ENCODE results near the gene PBX2. TPM values are rescaled to one million over a fixed set of nuclear protein-coding genes. Genes with fewer than 3 reads are reported as not detected.

Gene PBX2
- total RNA-seq, 3 donors from 2014 or later = 32.3 to 61.6 (median 48.5) TPM

DNA sequence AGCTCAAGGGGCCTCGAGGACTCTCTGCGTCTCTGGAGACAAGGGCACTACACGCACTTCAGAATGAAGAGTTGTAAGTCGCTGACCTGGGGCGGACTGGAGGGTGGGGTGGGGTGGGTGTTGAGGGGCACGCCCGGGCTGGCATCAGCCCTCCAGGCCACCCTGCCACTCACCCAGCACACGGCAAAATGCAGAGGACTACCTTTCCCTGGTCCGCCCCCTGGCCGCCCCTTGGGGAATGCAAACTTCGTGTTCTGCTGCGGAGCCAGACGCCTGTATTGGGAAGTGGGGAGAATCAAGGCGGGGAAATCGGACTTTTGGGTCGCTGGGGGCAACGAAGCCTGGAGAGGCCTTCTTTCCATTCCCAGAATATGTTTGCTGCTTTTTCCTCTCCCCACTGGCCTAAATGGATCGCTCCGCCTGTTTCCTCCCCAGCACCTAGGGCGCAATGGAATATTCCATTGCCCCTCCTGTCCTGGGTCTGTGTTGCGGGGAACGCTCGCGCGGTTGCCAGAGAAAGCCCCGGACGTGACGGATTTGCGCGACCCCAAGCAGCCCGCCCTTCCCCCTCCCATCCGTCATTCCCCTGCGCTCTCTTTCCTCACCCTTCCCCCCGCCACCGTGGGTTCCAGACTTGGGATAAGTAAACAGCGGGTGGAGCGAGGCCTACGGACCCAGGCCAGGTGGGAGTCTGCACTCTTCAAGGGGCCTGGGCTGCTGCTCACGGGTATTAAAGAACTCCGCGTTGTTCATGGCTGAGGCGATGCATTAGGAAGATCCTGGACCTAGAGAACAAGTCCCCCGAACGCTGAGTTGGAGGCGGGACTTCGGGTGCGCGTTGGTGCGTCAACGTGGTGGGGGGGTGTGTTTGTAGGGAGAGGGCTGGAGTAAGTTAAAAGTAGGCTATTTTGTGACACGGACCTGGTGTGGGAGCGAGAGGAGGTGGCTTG is 36.2 kb downstream of the PBX2 start, which contains the start of gene PPT2:
Gene PPT2, plus strand, starts transcription at position 578 of the 950 bp plus-strand sequence. CDS start 454 bp downstream, outside the sequence.
- no peaks in the 10 kb centered on the region for H3K36me3 ChIP-seq
- peaks cover 0 to 11% of the 10 kb centered on the region in 2 donors for H3K4me1 ChIP-seq
- peak; percentile 73 to 87 (median 82) for TF ChIP-seq POLR2AphosphoS5 (IDR thresholded peaks at IDR 0.05)
- peak; percentile 17 for TF ChIP-seq POLR2A (IDR thresholded peaks at IDR 0.05)
- TF ChIP-seq, protein P1, sequence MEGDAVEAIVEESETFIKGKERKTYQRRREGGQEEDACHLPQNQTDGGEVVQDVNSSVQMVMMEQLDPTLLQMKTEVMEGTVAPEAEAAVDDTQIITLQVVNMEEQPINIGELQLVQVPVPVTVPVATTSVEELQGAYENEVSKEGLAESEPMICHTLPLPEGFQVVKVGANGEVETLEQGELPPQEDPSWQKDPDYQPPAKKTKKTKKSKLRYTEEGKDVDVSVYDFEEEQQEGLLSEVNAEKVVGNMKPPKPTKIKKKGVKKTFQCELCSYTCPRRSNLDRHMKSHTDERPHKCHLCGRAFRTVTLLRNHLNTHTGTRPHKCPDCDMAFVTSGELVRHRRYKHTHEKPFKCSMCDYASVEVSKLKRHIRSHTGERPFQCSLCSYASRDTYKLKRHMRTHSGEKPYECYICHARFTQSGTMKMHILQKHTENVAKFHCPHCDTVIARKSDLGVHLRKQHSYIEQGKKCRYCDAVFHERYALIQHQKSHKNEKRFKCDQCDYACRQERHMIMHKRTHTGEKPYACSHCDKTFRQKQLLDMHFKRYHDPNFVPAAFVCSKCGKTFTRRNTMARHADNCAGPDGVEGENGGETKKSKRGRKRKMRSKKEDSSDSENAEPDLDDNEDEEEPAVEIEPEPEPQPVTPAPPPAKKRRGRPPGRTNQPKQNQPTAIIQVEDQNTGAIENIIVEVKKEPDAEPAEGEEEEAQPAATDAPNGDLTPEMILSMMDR (IDR thresholded peaks at IDR 0.05) = peak in 1 of 3 donors; percentile 18
- no peaks in the 10 kb centered on the region for H3K27me3 ChIP-seq
- H3K9me3 ChIP-seq = no peaks in the 10 kb centered on the region
- peak within 1 kb of the TSS; percentile 89 to 98 for H3K27ac ChIP-seq
- peak; percentile 84 to 86 for DNase-seq (ENCODE audit: low spot score in 2 of 2)
- H3K4me3 ChIP-seq = peak within 1 kb of the TSS; percentile 76 to 84 (median 82)
- intact Hi-C loops (cut with DNase I; ENCODE audit: low total_unique reads) = no loop called here

DNA sequence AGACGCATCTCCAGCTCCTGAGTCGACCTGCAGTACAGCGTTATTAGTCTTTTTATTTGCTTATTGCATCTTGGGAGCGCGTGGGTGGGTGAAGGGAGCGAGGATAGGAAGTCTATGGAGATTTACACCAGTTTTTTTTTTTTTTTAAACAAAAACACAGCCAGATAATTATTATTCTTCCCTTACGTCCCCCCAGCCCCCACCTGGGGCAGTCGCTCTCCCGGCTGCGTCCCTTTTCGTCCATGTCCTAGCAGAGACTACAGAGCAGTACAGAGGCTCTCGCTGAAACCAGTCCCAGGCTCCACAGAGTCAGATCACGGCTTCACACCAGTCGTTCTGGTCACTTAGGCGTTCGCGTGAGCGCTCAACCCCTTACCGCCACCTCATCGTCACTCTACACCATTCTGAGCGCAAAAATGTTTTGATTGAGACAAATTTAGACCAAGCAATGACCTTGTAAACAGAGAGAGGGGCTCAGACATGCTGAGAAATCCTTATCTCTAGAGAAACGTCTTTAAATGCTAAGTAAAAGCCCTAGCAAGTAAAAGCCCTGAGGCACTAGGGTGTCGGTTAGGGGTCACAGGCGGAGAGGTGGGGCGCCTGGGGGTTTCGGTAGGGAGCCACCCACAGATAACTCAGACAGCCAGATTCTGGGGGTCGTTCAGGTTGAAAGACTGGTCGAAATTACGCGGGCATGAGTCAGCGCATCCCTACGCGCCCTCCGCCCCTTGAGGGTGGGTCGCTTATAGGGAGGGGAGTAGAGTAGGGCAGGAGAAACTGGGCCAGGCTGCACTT is 37.0 kb downstream of the PBX2 start:
- H3K4me1 ChIP-seq = peaks cover 0 to 11% of the 10 kb centered on the region in 2 donors

GRCh38 chr6:32151863-32152768 is 37.9 kb downstream of the PBX2 start, which contains the start of gene PRRT1:
Gene PRRT1, minus strand, starts transcription at chr6:32151939. Its CDS starts 112 bp downstream, at chr6:32151827.
- TF ChIP-seq, protein P1 (IDR thresholded peaks at IDR 0.05) = no peak
- TF ChIP-seq POLR2A (IDR thresholded peaks at IDR 0.05) (no peak), POLR2AphosphoS5 (IDR thresholded peaks at IDR 0.05) (no peak)
- Histone ChIP-seq H3K4me3 (peak within 1 kb of the TSS; percentile 76 to 84 (median 82)), H3K9me3 (no peaks in the 10 kb centered on the region), H3K27ac (peak within 1 kb of the TSS; percentile 89 to 98), H3K27me3 (no peaks in the 10 kb centered on the region), H3K36me3 (no peaks in the 10 kb centered on the region), H3K4me1 (peaks cover 0 to 11% of the 10 kb centered on the region in 2 donors)
- intact Hi-C loops (cut with DNase I; ENCODE audit: low total_unique reads) = no loop called here
- DNase-seq (ENCODE audit: low spot score in 2 of 2) = no peak

More for the DNA sequence above, 37.0 kb downstream of the PBX2 start:
- no peak for TF ChIP-seq POLR2A (IDR thresholded peaks at IDR 0.05)
- TF ChIP-seq, protein P1 (IDR thresholded peaks at IDR 0.05) = no peak
- TF ChIP-seq POLR2AphosphoS5 (IDR thresholded peaks at IDR 0.05) = no peak
- intact Hi-C loops (cut with DNase I; ENCODE audit: low total_unique reads) = no loop called here
- Histone ChIP-seq H3K27me3 (no peaks in the 10 kb centered on the region), H3K27ac (peak overlapping the region; percentile 89 to 98), H3K4me3 (peak overlapping the region; percentile 76 to 84 (median 82)), H3K9me3 (no peaks in the 10 kb centered on the region), H3K36me3 (no peaks in the 10 kb centered on the region)
- no peak for DNase-seq (ENCODE audit: low spot score in 2 of 2)

DNA sequence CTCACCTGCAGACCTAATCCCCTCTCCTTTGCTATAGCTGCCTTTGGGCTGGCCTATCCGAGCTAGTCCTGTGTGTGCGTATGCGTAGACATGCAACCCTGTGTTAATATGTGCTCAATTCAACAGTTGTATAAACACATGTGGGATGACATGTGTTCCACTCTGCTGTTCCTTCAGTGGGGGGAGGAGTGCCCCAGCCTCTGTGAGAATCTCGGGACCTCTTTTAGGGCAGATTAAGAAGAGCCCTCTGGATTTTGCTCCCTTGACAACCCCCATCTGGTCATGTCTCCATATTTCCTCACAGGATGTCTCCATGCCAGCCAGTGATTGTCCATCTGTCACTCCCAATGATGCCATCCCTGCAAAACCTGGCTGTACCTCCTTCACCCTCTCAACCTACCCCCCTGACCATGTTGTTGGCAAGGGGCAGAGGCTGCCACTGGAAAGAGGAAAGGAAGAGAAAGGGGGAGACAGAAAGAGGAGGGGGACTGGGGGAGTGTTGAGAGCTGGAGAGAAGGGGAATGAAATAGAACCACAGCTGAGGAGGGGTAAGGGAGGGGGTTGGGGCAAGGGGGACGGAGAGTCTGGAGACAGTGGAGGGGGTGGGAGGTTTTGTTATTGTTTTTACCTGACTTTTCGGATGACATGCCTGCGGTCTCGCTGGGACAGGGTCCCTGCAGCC is 38.7 kb downstream of the PBX2 start:
- Histone ChIP-seq H3K4me1 (peaks cover 0 to 11% of the 10 kb centered on the region in 2 donors), H3K4me3 (peak overlapping the region; percentile 36 to 84 (median 82)), H3K27me3 (no peaks in the 10 kb centered on the region), H3K36me3 (no peaks in the 10 kb centered on the region), H3K9me3 (no peaks in the 10 kb centered on the region), H3K27ac (peak overlapping the region in 1 of 2 donors; percentile 98)
- no peak for DNase-seq (ENCODE audit: low spot score in 2 of 2)
- TF ChIP-seq POLR2AphosphoS5 (IDR thresholded peaks at IDR 0.05) = no peak
- TF ChIP-seq POLR2A (IDR thresholded peaks at IDR 0.05) = no peak
- TF ChIP-seq, protein P1 (IDR thresholded peaks at IDR 0.05) = no peak
- intact Hi-C loops (cut with DNase I; ENCODE audit: low total_unique reads) = no loop called here

All from breast epithelium (tissue), 4 donors.